Measurements from ENCODE around the gene RNF8.

DNA sequence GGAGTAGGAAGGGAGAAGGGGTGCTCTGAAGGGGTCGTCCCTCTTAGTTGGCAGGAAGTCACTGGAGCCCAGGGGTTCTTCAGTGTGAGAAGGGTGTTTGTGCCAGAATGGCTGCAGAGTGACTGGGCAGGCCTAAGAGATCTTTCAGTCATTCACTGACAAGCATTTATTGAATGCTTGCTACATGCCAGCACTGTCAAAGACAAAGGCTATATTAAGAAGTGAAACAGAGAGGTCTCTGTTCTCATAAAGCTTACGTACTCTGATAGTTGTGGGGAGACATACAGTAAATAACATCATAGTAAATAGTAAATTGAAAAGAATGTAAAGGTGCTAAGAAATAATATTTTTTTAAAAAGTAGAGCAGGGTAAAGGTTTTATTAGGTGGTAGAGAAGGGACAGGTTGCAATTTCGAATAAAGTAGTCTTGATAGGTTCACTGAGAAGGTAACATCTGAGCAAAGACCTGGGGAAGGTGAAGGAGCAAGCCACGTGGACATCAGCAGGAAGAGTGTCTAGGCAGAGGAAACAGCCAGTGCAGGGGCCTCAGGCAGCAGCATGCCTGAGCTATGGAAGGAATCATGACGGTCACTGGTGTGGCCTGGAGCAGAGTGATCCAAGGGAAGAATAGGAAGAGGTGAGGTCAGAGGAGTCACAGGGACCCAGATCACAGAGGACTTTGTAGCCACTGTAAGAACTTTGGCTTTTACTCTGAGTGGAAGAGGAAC is 36.3 kb upstream of the RNF8 start:
- TF ChIP-seq EZH2 (IDR thresholded peaks at IDR 0.05; ENCODE audit: borderline replicate concordance, low read depth, low read length, severe bottlenecking), result no peak
- TF ChIP-seq, protein P1, sequence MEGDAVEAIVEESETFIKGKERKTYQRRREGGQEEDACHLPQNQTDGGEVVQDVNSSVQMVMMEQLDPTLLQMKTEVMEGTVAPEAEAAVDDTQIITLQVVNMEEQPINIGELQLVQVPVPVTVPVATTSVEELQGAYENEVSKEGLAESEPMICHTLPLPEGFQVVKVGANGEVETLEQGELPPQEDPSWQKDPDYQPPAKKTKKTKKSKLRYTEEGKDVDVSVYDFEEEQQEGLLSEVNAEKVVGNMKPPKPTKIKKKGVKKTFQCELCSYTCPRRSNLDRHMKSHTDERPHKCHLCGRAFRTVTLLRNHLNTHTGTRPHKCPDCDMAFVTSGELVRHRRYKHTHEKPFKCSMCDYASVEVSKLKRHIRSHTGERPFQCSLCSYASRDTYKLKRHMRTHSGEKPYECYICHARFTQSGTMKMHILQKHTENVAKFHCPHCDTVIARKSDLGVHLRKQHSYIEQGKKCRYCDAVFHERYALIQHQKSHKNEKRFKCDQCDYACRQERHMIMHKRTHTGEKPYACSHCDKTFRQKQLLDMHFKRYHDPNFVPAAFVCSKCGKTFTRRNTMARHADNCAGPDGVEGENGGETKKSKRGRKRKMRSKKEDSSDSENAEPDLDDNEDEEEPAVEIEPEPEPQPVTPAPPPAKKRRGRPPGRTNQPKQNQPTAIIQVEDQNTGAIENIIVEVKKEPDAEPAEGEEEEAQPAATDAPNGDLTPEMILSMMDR (IDR thresholded peaks at IDR 0.05; ENCODE audit: borderline replicate concordance, extremely low read depth, low read length, poor library complexity, severe bottlenecking), result no peak
